ENCODE results near the gene NUCB1. TPM values are rescaled to one million over a fixed set of nuclear protein-coding genes. Genes with fewer than 3 reads are reported as not detected.

Gene NUCB1
- total and polyA plus RNA-seq, 9 of the 15 experiments (the other 6 are each of a cell fraction or from before 2014, with no cell fraction given), result 3.1 to 153 (median 71.7) TPM

GRCh38 chr19:48858984-48859710 is 41.0 kb upstream of the NUCB1 start (continued):
- TF ChIP-seq UBTF (IDR thresholded peaks at IDR 0.05; ENCODE audit: borderline replicate concordance in 1 of 2, low read depth in 2 of 2, low read length in 2 of 2) (no peak), ADNP (tag; IDR thresholded peaks at IDR 0.05) (no peak), IRF9 (tag; IDR thresholded peaks at IDR 0.05) (no peak), DEAF1 (CRISPR knock-in tag; IDR thresholded peaks at IDR 0.05) (0 out of 2 replicates have a peak, but pooled peaks have one; percentile 13), E4F1 (CRISPR knock-in tag; IDR thresholded peaks at IDR 0.05; ENCODE audit: borderline replicate concordance) (no peak), ZNF146 (CRISPR knock-in tag; IDR thresholded peaks at IDR 0.05; ENCODE audit: unreplicated experiment) (no peak), DNMT1 (IDR thresholded peaks at IDR 0.05) (no peak), RBBP5 (IDR thresholded peaks at IDR 0.05; ENCODE audit: borderline replicate concordance, insufficient read depth, low read length, poor library complexity, severe bottlenecking) (peak; percentile 13), CUX1 (CRISPR knock-in tag; IDR thresholded peaks at IDR 0.05) (no peak), PHF8 (IDR thresholded peaks at IDR 0.05; ENCODE audit: borderline replicate concordance, low read length) (peak; percentile 44; the same call in 1 of the 2 replicates), GTF2E2 (tag; IDR thresholded peaks at IDR 0.05) (0 out of 2 replicates have a peak, but pooled peaks have one; percentile 55), NFIC (IDR thresholded peaks at IDR 0.05) (no peak), BRD4 (IDR thresholded peaks at IDR 0.05) (no peak)
